HG03342 (cell line): Measurements from ENCODE around the gene FIBP.

Experiments
- ATAC-seq: cut with Tn5 transposase; IDR thresholded peaks from one replicate; pipeline ENCODE4 v1.9.1; 2021; ENCODE audit warnings: mild to moderate bottlenecking, moderate library complexity; ENCODE audit not compliant: unreplicated experiment

The FIBP gene

DNA sequence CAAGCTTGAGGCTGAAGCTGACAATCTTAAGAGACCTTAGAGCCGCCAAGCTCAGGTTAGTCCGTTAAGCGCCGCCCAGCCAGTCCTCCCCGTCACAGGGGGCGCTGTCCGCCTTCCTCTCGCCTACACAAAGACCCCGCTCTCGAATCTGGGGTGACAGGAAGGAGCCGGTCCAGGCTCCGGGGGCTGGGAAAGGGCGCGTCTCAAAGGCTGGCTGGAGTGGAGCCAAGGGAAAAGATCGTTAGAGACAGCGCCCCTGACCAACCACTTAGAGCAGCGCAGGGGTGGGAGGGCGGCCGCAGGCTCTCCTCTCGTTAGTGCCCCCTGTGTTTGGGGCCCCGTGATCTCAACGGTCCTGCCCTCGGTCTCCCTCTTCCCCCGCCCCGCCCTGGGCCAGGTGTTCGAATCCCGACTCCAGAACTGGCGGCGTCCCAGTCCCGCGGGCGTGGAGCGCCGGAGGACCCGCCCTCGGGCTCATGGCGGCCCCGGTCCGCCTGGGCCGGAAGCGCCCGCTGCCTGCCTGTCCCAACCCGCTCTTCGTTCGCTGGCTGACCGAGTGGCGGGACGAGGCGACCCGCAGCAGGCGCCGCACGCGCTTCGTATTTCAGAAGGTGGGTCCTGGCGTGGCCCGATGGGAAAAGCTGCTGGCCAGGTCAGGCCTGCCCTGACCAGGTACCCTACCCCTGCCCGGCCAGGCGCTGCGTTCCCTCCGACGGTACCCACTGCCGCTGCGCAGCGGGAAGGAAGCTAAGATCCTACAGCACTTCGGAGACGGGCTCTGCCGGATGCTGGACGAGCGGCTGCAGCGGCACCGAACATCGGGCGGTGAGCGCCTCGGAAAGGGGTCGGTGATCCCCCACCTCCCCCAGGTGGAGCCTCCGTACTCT lies 27.8 kb downstream of the FIBP start, which contains the start of gene MUS81:
Gene MUS81 (plus strand): TSS at position 156 of the 887 bp plus-strand sequence. CDS start 321 bp downstream, at position 477.
- peak; percentile 27 for ATAC-seq

DNA sequence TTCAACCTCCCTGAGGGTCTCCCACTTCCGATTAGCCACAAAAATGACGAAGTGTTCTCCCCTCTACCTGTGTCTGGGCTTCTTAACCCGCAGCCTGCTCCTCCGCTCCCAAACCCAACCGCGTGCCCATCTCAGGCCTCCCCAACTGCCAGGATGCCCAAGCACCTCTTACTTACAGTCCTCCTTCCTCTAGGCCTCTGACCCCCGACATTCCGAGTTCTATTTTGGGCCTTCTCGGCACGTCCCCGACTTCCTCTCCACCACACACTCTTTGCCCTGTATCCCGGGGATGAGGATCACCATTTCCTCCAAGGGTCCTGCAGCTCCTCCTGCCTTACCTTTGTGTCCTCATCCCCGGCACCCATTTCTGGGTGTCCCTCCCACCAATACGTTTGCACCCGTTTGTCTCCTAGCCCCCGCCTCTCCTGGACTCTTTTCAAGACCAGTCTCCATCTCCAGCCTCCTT lies 28.4 kb downstream of the FIBP start:
- no peak for ATAC-seq

DNA sequence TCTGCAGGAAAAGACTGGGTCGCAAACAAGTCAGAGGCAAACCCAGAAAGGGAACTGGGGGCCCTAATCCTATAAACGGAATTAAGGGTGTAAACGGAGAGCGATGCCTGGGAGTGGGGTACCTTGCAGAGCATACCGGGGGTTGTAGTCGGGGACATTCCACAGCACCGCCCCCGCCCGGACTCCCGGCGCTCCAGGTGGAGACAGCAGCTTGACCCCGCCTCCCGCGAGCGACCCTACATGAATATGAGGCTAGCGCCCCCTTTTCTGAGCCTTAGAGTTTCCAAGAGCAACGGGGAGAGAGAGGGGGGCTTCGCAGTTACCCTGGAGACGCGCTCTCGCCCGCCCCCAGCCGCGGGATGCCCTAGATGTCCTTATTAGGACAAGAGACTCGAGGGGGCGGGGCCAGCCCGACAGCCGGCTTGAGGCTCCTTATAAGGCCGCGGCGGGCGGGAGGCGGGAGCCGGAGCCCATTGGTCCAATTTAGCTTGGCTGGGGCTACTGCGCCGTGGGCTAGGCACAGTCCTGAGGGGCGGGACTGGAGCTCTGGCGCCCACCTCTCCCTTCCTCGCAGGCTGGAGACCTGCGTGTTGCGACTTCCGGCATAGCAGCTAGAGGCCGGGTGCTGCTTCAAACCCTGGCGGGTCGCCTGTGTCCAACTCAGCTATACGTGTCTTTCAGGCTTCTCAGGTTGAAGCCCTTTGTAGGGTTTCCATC lies 29.0 kb downstream of the FIBP start:
- peak; percentile 44 for ATAC-seq

DNA sequence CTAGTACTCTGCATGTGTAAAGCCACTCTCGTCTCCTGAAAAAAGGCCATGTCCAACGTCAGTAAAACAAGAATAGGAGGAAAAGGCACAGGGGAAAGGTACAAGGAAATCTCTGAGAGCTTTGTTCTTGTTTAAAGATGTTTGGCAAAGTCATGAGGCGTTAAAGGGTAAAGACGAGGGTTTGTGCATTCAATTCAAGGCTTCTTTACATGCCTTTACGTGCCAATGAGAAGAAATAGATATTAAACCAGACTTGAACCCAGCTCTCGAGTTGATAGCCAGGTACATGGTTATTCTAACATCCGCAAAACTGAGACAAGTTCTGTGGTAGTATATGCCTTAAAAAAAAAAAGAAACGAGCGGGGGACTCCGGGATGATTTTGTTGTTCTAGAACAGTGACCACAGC lies 29.6 kb downstream of the FIBP start:
- no peak for ATAC-seq

DNA sequence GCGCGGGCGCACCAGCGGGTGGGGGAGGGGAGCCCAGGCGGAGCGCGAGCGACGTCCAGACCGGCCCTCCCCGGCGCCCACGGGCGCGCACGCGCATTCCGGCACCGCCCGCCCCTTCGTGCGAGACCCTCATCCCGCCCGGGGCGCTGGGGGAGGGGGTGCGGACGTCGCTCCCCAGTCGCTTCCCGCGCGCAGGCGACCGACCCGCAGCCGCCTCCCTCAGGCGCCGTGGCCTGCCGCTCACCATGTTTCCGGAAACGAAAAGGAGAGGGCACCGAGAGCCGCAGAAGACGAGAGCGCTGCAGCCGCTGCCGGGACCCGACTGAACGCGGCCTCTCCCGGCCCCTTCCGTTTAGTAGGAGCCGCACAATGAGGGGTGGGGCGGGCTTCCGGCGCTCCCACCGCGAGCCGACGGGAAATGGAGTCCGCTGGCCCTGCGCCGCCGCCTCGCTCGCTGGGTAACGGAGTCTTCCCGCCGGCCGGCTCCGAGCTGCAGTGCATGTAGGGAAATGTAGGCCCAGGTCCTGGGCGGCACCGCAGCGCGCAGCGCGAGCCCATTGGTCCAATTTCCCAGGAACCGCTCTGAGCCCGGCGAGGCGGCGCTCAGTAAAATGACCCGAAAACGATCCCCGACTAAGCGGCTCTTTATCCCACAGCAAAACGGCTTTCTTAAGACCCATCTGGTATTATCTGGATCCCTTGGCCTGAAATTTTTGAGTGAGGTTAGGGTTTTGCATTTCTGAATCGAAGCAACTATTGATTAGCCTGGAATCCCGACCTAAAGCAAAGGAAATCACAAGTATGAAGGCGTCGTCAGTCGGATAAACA lies 30.2 kb downstream of the FIBP start, which contains the start of gene CFL1:
Gene CFL1 (minus strand): TSS at position 328 of the 828 bp plus-strand sequence. CDS start 81 bp downstream, at position 247.
- peak; percentile 43 for ATAC-seq

DNA sequence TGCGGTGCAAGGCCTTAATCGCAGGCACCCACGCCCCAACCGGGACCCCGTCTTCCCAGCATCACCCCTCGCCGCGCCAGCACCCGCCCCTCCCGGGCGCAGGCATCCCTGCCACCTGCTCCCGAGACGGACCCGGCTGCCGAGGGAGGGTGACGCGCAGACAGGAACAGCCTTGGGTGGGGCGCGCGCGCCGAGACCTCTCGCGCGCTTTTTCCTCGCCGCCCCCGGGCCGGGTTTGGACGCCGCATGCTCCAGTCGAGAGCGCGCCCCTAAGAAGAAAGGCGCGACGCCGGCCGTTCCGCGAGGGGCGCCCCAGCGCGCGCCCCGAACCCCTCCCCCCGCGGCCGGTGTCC lies 30.8 kb downstream of the FIBP start:
- ATAC-seq, result no peak

DNA sequence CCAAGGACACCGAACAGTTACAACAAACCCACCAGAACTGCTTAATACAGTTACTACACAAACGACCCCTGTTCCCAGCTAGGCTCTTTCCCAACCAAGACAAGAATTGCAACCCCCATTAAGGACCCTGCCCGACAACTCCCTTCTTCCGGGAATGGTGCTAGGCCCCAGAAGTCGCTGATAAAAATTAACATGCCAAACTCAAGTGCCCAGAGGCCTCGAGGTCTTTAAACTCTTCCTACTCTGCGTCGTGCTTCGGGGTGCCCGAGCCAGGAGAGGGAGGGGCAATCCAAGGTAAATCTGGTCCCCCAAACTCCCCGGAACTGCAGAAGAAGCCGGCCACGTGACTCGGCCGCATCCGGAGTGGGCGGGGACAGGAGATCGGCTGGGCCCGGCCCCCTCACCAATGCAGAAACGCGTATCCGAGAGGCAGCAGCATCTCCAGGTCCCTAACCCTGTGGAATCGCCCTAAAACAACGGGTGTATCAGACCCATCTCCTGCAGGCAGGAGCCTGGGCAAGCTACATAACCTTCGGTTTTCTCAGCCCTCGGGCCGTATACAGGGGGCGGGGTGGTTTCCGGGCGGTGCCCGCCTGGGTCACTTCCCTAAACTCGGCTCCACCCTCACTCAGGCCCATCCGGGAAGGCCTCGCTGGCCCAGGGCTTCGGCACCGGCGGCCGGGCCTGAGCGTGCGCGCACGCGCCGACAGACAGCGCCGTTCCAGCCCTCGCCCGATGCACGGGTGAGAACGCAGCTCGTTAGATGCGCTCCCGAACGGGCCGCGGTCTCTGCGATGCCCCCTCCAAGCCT lies 31.4 kb downstream of the FIBP start:
- ATAC-seq, result no peak

DNA sequence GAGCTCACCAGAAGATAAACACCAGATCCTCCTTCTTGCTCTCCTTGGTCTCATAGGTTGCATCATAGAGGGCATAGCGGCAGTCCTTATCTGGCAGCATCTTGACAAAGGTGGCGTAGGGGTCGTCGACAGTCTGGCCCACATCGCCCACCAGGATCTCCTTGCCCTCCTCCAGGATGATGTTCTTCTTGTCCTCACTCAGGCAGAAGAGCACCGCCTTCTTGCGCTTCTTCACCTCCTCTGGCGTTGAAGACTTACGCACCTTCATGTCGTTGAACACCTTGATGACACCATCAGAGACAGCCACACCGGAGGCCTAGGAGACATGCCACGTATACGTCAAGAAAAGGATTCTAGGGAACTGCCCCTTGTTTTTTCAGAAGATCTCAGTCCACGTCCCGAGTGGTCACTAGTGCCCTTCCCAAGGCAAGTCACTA lies 32.3 kb downstream of the FIBP start:
- ATAC-seq, result no peak

DNA sequence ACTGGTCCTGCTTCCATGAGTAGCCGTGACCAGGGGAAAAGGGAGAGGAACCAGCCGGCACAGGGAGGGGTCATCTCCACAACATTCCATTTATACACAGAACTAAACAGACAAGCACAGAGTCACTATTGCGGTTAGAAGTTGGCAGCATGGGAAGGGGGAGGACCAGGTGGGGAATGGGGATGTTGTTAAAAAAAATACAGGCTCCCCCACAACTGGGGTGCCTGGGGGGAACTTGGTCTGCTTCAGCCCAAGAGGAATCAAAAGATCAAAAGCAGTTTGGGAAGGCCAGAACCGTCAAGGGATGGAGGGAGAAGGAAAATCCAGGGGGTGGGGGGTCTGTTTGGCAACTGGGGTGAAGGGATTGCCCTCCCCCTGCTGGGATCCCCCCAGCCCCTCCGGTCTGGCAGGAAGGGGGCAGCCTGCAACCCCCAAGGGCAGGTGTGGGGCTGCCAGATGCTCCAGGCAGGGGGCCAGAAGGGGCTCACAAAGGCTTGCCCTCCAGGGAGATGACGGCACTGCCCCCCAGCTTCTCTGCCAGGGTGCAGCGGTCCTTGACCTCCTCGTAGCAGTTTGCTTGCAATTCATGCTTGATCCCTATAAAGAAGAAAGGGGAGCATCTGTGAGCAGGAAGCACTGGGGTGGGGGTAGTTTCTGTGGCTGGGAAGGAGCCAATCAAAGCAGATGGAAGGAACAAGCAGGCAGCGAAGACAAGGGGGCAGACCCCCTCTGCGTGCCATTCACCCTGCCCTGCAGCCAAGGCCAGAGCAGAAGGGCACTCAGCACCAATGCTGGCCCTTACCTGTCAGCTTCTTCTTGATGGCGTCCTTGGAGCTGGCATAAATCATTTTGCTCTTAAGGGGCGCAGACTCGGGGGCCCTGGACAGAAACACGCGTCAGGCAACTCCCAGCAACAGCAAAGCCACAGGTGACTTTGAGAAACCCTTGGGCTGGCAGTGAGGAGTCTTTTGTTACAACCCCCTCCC lies 33.1 kb downstream of the FIBP start:
- ATAC-seq, result no peak

DNA sequence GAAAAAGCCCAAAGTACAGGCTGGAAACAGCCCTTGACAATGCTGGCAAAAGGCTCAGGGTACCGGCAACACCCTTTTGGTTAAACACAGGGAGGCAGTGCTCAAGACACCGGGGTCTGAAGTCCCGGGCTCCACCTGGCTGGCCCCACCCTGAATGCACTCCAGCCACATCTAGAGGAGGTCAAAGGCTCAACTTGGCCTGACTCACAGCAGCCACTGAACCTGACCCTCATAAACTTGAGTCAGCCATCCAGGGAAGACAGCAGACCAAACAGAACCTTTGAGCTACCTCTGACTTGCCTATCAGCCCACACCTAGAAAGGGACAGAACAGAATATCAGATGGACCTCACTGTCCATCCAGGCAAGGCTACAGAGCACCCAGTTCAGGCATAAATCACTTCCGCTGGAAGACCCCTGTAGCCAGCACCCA lies 34.1 kb downstream of the FIBP start:
- no peak for ATAC-seq

DNA sequence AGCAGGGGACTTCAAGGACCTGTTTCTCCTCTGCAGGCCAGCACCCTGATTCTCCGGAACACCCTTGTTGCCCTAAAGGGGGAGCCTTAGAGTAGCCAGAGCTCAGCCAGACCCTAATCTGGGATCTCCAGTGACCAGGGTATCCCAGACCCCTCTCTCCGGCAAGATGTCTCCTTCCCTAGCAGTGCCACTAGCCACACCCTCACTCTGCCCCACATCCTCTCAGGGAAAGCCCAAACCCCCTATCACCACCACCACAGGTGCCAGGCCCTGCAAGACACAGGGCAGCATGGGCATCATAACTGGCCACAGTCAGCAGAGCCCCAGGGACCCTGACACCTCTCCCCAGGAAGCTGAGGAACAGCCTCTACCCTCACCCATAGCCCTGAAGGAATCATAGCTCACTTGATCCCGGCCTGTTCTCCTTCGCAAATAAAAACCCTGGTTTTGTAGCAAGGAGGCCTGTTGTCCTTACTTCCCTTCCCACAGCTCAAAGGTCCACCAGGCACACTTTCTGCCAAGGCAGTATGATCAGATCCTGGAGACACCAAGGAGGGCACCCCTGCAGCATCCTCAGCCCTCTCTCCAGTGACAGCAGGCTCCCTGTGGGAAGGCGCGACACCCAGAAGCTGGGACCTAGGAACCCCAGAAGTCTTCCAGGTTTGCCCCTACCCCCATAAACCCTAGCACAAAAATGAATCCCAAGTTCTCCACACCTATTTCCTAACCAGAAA lies 34.9 kb downstream of the FIBP start:
- no peak for ATAC-seq

DNA sequence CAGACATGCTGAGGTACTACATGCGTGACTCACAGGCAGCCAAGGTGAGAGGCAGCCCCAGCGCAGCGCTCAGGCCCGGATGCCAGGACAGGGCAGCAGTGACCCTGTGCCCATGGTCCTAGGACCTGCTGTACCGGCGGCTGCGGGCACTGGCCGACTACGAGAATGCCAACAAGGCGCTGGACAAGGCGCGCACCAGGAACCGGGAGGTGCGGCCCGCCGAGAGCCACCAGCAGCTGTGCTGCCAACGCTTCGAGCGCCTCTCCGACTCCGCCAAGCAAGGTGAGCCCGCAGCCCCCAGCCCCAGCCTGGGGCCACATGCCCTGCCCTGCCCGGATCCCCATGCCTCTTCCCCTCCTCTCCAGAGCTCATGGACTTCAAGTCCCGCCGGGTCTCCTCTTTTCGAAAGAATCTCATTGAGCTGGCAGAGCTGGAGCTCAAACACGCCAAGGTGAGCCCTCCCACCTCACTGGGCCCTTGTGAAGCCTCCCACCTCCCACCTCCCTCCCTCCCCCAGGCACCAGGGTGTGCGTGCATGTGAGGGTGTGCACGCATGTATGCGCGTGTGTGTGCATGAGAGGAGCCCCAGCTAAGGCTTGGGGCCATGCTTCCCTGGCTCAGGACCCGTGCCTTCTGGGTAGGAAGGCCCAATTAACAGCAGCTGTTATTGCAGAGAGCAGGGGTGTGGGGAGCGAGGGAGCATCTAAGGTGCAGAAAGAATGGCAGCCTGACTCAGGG lies 35.6 kb downstream of the FIBP start:
- no peak for ATAC-seq

DNA sequence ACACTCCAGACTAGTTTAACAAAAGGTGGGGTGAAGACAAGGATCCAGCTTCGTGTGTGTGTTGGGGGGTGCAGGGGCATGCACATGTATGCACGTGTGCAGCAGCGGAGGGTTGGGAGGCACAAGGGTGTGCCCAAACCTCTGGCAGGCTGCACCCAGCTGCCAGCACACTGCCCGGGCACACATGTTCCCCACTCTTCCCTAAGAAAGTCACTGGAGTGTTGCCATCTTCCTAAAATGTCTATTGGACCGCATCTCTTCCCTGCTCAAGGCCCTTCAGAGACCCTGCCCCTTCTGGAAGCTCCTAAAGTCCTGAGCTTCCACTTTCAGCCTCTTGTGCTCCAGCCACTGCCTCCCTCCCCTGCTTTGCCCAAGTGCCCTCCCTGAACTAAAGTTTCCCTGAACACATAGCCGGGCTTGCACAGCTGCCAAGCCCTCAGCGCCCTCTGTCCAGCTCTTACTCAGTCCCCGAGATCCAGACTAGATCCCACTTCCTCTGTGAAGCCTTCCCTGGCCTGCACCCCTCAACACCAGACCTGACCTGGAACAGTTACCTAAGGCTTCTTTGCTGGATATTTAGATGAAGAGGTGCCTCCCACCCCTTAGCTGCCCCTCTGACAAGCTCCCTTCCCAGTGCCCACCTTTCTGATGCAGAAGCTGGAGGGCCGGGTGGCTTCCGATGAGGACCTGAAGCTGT lies 36.3 kb downstream of the FIBP start:
- ATAC-seq, result no peak

DNA sequence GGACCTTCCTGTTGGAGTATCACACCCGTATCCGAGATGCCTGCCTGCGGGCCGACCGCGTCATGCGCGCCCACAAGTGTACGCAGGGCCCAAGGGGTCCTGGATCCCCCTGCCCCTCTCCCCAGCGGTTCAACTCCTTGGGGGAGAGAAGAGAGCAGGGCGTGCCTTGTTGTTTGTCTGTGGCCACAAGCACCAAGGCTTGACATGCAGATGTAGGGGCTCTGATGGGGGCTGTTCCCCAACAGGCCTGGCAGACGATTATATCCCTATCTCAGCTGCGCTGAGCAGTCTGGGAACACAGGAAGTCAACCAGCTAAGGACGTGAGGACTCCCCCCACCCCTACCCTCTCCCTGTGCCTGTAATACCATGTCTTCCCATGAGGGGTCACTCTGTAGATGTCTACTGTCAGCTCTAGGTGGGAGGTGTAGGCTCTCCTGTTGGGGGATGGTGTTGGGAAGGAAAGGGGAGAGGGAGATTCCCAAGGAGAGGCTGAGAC lies 37.1 kb downstream of the FIBP start:
- ATAC-seq, result no peak

DNA sequence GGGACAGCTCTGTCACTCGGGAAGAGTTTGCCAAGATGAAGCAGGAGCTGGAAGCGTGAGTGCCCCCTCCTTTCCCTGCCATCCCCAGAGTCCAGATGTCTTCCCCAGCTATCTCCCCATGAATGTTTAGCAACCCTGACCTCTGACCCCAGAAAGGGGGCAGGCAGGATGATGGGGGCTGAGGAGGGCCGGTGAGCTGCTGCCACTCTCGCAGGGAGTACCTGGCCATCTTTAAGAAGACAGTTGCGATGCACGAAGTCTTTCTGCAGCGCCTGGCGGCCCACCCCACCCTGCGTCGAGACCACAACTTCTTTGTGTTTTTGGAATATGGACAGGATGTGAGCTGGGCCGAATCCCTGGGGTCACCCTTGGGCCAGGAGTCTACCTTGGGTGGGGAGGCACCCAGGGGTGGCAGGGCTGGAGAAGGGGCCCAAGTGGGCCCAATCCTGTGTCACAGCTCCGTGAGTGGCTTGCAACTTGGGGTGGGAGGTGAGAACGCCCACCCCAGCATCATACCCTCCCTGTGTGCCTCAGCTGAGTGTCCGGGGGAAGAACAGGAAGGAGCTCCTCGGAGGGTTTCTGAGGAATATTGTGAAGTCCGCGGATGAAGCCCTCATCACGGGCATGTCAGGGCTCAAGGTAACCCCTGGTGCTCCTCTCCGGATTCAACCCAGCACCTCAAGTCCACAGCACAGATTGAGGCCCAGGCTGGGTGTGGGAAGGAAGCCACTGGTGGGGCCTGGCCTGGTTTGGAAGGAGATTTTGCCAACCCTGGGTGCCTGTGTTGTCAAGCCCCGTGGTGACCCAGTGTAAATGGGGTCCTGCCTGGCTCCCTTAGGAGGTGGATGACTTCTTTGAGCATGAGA lies 37.8 kb downstream of the FIBP start:
- ATAC-seq, result no peak

DNA sequence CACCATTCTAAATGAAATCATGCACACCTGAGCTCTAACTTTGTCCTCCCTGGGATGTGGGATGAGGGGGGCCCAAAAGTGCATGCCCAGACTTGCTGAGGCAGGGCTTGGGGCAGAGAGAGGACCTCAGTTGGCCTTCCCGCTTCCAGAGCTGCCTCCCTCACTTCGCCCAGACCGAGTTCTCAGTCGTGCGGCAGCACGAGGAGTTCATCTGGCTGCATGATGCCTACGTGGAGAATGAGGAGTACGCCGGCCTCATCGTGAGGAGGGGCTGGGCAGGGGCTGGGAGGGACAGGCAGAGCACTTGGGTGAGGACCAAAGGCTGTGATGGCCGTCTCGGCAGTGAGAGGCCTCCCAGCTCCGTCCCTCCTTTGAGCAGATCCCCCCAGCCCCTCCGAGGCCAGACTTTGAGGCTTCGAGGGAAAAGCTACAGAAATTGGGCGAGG lies 38.5 kb downstream of the FIBP start:
- no peak for ATAC-seq
